Epithelial cell of esophagus (primary cell): ENCODE results near the gene LBP.
A peak's percentile ranks its signal among the peaks of the same experiment; 100 is the strongest.

Experiments
- DNase-seq: peaks from one replicate; pipeline ENCODE4 v3.0.0; 2010; ENCODE audit warnings: low read depth
- H3K4me3 ChIP-seq: 2 replicates; pipeline ENCODE4 v1.5.1; 2011; ENCODE audit warnings: mild to moderate bottlenecking, low read length, control low read depth
- TF ChIP-seq, protein P1 (sequence below): IDR thresholded peaks from 2 replicates; pipeline ENCODE4 v1.5.1; 2011; ENCODE audit warnings: low read depth, mild to moderate bottlenecking, low read length, control low read depth, inconsistent platforms; ENCODE audit not compliant: insufficient read depth; ENCODE audit errors: missing control alignments

Gene LBP

GRCh38 chr20:38354227-38354626 lies 7.9 kb downstream of the LBP start:
- no peak for DNase-seq
- no peak overlapping the region for H3K4me3 ChIP-seq
- TF ChIP-seq, protein P1, sequence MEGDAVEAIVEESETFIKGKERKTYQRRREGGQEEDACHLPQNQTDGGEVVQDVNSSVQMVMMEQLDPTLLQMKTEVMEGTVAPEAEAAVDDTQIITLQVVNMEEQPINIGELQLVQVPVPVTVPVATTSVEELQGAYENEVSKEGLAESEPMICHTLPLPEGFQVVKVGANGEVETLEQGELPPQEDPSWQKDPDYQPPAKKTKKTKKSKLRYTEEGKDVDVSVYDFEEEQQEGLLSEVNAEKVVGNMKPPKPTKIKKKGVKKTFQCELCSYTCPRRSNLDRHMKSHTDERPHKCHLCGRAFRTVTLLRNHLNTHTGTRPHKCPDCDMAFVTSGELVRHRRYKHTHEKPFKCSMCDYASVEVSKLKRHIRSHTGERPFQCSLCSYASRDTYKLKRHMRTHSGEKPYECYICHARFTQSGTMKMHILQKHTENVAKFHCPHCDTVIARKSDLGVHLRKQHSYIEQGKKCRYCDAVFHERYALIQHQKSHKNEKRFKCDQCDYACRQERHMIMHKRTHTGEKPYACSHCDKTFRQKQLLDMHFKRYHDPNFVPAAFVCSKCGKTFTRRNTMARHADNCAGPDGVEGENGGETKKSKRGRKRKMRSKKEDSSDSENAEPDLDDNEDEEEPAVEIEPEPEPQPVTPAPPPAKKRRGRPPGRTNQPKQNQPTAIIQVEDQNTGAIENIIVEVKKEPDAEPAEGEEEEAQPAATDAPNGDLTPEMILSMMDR, result no peak

DNA sequence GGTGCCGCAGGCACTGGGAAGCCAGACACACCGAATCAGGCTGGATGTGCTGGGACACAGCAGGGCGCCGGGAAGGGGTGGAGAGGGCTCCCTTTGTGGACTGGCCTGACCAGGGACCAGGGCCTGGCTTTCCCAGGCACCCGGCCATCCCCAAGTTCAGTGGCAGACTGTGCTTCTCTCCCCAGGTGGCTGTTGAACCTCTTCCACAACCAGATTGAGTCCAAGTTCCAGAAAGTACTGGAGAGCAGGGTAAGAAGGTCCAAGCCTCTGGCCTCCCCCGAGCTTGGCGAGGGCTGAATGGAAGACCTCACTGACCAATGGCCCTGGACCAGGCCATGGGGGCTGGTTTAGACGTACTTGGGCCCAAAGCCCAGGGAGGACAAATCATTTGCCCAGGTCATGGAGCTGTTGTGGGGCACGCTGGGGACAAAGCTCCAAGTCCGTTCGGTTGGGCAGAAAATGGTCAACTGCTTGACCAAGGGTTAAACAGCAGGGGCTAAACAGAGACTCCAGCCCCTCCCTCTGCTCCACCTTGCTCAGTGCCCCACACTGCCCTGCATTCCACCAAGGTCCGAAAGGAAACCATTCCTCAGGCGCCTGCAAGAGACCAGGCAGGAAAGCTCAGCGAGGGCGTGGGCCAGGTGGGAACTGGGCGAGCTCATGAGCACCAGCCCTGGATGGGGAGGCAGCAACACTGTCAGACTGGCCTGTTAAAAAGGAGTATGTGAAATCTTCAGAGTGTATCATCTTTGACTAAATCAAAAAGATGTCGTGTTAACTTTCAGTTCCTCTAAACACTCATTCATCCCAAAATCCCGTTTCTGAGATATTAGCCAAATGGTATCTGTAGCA lies 9.1 kb downstream of the LBP start:
- no peak overlapping the region for H3K4me3 ChIP-seq
- TF ChIP-seq, protein P1, result no peak
- DNase-seq, result no peak

GRCh38 chr20:38357653-38358207 lies 11.4 kb downstream of the LBP start:
- peak; percentile 37 for DNase-seq
- TF ChIP-seq, protein P1, result no peak

DNA sequence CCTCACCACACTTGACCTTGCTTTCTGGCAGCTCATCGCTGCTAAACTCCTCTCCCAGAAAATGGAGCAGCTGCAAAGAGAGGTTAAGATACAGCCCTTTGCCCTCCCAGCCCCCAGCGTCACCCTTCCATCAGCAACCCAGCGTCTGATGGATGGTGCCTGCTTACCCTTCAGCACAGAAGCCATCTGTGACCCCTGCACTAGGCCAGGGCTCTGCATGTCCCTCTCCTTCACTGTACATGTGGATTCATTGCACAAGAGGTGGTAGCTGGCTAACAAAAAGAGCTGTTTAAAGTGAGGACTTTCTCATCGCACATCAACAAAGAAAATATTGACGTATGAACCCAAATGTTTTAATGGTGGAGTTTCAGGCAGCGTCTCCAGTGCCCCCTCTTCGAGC lies 12.3 kb downstream of the LBP start:
- no peak overlapping the region for H3K4me3 ChIP-seq
- TF ChIP-seq, protein P1, result no peak
- no peak for DNase-seq

More at GRCh38 chr20:38357653-38358207, 11.4 kb downstream of the LBP start:
- H3K4me3 ChIP-seq, result no peak overlapping the region

DNA sequence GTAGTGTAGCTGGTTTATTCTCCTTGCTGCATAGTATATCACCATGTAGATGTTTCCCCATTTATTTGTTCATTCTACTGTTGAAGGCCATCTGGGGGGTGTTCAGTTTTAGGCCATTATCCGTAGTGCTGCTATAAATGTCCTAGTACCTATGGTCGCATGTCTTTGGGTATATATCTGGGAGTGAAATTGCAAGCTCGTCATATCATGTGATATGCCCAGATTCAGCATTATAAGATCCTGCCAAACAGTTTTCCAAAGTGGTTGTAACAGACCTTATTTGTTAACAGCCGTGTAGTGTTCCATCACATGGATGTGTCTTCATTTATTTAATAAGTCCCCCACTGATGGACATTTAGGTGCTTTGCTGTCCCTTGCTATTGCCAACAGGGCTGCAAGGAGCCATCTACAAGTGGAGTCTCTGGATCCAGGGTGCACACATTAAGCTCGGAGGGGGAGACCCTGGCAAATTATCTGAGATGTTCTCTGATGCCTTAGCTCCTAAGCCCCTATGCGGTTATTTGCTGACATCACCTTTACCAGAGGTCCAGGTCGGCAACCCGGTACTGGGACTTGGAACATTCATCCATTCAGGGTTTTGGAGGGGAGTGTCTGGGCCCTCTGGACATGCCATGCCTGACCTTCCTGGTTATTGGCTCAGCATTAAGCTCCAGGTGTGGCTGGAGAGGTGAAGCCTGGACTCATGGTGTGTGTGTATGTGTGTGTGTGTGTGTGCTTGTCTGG lies 16.9 kb downstream of the LBP start:
- TF ChIP-seq, protein P1, result no peak
- DNase-seq, result no peak
- no peak overlapping the region for H3K4me3 ChIP-seq

DNA sequence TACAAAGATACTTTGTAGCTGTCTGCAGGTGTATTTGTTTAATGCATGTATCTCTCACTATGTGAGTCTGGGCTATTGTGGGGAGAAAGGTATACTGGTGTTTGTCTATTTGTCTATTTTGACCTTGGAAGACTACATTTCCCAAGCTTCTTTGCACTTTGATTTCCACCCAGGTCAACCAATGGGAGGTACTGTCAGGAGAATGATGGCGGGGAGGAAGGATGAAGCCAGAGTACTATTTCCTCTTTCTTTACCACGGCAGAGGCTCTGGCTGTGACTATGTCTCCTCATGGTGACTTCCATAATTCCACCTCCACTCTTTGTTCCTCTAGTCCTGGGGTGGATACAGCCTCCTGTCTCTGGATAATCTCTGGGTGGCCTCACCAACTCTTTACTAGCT lies 23.1 kb downstream of the LBP start:
- H3K4me3 ChIP-seq, result no peak overlapping the region
- TF ChIP-seq, protein P1, result no peak
- no peak for DNase-seq
